GM04504 (cell line): ENCODE measurements around the gene TNNT1.
"Not testable (repeated sequence)": the region's sequence is repeated elsewhere in the genome, so short reads cannot be mapped to it uniquely, and the experiment has no call there.

Source experiments
- DNase-seq: peaks from one replicate; pipeline ENCODE4 v3.0.0-alpha.2; 2012; ENCODE audit warnings: low read depth

Gene TNNT1

DNA sequence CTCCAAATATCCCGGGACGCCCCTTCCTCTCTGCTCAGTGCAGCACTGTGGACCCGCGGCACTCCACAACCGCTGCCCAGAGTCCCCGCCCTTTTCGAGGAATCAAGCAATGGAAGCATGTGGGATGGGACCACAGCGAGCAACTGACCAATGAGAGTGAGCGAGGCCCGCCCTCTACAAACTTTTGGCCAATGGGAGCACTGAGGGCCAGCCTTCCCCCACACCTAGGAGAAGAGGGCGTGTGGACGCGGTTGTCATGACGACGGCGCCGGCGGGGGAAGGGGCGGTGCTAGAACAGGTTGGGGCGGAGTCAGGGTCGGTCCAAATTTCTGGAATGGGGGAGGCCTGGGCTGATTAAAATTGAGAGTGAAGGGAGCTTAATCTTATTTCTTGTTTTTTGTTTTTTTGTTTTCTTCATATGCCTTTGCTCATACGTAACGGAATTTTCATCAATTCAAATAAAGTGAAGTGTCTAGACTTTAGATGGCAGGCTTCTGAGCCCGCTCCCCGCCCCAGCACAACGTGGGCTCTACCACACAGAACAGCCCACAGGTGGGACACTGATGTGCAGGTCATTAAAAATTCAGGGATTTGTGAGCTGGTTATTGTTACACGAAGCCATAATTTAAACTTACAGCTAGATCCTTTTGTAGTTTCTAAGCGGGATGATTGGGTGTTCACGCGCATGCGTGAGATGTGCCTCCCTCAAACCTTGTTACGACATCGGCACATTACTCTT is 17.7 kb upstream of the TNNT1 start, which contains the start of gene DNAAF3:
Gene DNAAF3 (minus strand): TSS at position 84 of the 739 bp plus-strand sequence. CDS start 200 bp downstream, outside the sequence.
- peak; percentile 97 for DNase-seq

DNA sequence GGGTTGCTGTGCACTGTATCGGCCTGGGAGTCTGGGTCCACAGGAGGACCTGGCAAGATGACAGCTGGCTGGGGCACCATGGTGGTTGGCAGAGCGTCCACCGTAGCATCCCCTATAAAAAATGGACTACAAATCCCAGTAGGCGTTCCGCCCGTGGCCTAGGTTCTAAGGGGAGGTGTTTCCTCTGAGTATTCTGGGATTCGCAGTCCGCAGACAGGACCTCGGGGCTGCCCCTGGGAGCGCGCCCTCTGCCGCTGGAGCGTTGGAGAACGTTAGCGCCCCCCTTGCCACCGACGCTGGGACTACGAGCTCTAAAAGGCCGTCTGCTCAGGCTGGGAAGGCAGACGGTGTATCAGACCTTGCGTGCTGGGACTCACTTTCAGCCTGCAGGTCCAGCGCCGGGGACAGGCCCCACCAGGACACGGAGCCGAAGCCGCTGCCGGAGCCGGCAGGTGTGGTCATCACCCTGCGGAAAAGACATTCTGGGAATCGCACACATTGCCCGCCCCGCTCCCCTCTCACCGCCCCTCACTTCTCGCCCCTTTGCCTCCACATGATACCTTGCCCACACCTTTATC is 17.0 kb upstream of the TNNT1 start:
- DNase-seq = peak; percentile 45

DNA sequence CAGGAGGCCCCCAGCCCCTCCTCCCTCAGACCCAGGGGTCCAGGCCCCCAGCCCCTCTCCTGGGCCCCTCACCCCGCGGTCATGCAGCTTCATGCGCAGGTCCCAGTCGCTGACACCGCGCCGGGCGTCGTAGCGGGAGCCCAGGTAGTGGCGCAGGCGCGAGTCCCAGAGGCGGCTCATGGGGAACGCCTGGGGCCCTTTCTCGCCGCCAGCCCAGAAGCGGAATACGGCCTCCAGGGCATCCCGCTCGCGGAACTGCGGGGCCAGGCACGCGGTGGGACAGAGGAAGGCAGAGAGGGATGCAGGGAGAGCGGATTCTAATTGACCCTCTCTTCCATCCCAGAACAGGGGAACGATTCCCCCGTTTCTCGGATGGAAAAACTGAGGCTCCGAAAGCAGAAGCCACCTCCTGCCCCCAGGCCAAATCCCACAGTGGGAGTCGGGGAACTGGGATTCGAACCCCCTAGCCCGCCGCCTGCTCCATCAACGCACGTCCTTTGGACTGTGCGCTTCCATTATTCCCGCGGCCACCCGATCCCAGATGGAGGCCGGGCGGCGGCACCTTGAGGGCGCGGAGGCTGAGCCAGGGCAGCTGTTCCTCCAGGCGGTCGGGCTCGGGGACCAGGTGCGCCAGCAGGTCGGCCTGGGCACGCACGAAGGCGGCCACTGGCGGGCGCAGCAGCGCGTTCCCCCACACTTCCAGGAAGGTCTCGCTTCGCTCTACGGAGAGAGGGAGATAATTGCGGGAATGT is 12.7 kb upstream of the TNNT1 start:
- DNase-seq = no peak

GRCh38 chr19:55160986-55161365 is 12.0 kb upstream of the TNNT1 start:
- no peak for DNase-seq

DNA sequence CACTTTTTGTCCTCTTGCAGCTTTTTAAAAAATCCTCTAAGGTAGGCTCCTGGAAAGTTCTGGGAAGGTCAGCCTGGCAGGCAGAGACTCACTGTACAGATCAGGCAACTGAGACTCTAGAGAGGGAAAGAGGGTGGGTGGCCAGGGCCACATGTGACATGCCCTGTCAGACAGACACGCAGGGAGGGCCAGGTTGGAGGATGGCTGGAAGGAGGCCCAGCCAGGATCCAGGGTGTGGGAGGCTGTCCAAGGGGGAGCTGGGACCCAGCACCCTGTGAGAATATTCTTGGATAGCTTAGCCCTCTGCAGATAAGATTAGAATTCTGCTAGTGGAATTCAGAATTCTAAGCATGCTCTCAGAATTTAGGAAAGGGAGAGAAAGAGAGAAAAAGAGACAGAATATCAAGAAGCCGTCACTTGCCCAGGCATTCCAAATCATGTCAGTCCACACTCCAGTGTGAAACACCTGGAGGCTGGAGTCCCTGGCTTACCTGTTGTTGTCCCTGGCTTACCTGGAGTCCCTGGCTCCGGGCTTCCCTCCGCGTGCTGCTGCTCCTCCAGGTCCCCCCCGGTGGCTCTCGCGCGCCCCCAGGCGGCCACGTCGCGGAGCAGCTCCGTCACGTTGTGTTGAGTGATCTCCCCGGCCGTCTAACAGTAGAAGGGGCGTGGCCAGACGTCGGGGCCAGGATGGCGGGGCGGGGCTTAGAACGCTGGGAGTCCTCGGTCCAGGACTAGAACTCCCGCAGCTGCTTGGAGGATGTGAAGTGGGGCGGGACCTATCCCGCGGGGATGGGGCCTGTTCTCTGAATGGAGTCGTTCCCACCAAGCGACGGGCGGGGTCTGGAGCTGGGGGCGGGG is 11.4 kb upstream of the TNNT1 start:
- peak; percentile 53 for DNase-seq

DNA sequence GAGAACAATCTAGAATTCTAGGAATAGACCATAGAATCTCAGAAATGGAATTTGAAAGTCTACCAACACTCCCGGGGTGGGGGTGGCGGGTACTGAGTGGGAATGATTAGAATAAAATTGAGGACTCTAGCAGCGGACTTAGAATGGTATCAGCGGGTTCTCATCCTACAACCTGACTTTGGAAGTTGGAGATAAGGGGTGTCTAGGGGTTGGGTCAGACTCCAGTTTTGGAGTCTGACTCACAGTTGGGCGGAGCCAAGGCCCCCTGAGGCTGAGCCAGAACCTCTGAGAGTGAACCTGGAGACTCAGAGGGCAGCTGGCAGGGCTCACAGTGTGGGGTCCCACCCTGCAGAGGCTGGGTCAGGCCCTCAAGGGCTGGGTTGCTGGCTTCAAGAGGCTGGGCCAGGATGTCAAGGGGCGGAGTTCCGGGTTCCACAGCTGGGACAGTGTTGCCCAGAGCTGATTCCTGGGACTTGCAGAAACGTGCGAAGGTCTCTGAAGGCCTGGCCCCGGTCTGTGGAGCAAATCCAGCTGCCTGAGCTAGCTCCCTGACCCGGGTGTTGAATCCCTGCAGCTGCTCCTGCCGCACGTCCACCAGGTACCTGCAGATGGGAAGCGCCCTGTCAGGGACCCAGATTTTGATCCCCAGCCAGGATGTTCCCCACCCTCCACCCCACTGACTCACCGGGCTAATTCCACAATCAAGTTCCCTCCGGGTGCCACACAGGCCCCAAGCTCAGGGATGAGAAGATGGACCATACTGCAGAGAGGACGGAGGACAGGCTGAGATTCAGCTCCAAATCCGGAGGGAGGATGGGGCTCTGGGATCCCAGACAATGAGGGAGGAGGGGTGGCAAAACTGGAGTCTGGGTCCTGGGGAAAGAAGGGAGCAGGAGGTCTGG is 10.1 kb upstream of the TNNT1 start:
- DNase-seq = no peak

- DNase-seq = no peak
These were observed 9.4 kb upstream of the TNNT1 start for GRCh38 chr19:55158423-55158822.

DNA sequence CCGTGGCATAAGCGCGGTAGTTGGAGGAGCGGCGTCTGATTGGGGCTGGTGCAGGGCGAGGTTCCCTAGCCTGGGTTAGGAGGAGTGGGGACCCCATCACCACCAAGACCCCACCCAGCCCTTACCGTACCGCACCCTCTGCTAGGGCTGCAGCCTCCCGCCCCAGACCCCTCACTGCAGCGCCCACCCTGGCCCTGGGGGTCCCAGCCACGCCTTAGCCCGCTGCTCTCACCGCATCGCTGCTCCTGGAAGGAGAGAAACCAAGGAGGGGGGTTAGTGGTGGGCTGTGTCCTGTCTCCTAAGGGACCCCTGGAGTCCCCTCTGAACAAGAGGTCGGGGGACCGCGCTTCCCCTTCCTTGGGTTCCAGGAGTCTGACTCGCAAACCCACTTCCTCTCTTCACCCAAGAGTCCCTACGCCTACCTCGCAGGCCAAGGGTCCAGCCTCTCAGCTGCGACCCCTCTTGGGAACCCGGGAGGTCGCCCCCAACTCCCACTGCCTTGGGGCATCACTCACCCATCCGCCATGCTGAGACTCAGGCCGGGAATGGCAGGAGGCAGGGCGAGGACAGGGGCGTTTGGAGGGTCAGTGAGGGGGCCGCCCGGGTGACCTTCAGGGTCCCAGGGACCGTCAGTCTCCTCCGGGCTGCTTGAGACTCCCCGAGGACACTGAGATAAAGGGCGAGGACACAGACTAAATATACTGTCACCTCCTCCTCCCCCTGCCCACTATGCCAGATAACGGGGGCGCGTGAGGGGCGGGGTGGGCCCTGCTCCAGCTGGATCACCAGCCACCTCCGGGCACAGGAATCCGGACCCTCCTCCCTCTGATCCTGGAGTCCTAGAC is 8.3 kb upstream of the TNNT1 start, which contains the start of gene TNNI3:
Gene TNNI3 (minus strand): TSS at position 669 of the 845 bp plus-strand sequence. CDS start 143 bp downstream, at position 526.
- no peak for DNase-seq

GRCh38 chr19:55156202-55157063 is 7.4 kb upstream of the TNNT1 start:
- peak; percentile 14 for DNase-seq

- DNase-seq = not testable (repeated sequence)
These were observed 6.8 kb upstream of the TNNT1 start for GRCh38 chr19:55155784-55156183.

DNA sequence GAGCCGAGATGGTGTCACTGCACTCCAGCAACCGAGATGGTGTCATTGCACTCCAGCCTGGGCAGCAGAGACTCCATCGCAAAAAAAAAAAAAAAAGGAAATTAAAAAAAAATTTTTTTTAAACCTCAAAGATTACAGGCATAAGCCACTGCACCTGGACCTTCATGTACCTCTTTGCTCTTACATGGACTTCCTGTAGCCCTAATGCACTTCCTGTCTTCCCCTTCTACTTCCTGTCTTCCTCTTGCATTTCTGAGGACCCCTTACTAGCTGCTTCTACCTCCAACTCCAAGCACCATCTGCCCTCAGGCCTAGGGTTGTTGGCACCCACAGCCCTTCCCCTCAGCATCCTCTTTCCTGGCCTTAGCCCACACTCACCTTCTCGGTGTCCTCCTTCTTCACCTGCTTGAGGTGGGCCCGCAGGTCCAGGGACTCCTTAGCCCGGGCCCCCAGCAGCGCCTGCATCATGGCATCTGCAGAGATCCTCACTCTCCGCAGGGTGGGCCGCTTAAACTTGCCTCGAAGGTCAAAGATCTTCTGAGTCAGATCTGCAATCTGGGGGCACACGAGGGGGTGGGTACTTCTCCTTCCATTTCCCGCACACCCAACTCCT is 4.8 kb upstream of the TNNT1 start:
- no peak for DNase-seq

- DNase-seq = no peak
These were observed 3.0 kb upstream of the TNNT1 start for GRCh38 chr19:55152017-55152416.

GRCh38 chr19:55147545-55148251 is 1.3 kb downstream of the TNNT1 start:
- DNase-seq = no peak

- no peak for DNase-seq
These were observed 2.2 kb downstream of the TNNT1 start for GRCh38 chr19:55146705-55147273.

DNA sequence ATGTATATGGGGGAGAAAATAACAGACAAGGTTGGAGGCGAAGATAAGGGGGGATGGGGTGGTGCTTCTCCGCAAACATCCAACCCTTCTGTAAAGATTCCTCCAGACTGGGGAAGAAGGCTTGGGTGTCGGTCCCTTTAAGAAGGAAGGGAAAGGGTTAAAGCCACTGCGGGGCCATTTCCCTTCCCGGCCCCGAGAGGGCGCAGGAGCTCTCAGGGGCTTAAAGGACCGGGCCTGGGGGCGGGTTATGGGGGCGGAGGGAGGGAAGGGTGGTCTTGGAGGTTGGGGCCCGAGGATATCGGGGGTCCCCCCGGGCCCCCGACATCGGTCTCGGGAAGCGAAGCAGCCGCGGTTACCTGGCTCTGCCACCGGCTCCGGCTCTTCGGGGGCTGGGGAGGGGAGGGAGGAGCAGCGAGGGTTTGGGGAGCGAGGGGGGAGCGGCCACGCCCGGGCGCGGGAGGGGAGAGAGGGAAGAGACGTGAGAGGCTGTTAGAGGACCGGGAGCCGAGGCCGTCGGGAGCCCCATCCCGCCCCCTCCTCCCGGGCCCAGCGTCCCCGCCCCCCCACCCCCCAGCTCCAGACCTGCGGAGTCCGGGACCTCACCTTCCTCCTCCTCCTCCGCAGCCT is 2.8 kb downstream of the TNNT1 start:
- no peak for DNase-seq

- DNase-seq = no peak
These were observed 3.8 kb downstream of the TNNT1 start for GRCh38 chr19:55145232-55145631.

DNA sequence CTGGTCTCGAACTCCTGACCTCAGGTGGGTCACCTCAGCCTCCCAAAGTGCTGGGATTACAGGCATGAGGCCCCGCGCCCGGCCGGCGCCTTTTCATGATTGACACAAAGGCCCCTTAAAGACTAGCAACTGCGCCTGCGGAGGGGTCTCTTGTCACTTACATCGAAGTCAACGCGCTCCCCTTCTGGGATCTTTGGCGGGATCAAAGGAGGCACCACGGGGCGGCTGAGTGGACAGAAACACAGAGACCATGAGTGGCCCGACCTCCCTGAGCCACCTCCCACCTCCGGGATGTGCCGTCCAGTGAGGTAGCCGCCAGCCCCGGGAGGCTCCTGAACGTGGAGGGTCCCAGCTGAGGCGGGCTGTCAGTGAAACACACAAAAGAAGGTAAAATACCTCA is 7.3 kb downstream of the TNNT1 start:
- DNase-seq = no peak
